IMR-90 (cell line): ENCODE results near the gene ARMH3. TPM values are rescaled to one million over a fixed set of nuclear protein-coding genes. Genes with fewer than 3 reads are reported as not detected.

ENCODE experiments used
- ATAC-seq: fragments of 200-7000 bp; cut with Tn5 transposase; 2 replicates; pipeline ENCODE4 v1.9.1; 2020; ENCODE audit warnings: low read depth, mild to moderate bottlenecking, moderate library complexity
- BruUV-seq: library from RNA; stranded (reverse); fragments of 400-500 nt; replicated peaks from 2 replicates; lab custom pipeline; 2021; lab: Mats Ljungman, UMichigan
- CTCF ChIA-PET: fragments of 300-600 bp; formaldehyde crosslinking; extraction: SDS; loops from one replicate; lab custom pipeline; 2021; ENCODE audit warnings: antibody characterized with exemption; lab: Yijun Ruan, JAX
- POLR2A ChIA-PET: fragments of 300-600 bp; sonication (Branson Sonifier 250); formaldehyde crosslinking; loops from one replicate; lab custom pipeline; 2022; ENCODE audit warnings: antibody characterized with exemption; ENCODE audit not compliant: unreplicated experiment; lab: Charles Lee
- DNase-seq: peaks from one replicate; pipeline ENCODE4 v3.0.0; 2013
- H2AFZ ChIP-seq: replicated peaks from 2 replicates; pipeline ENCODE3; 2013; ENCODE audit warnings: low read length, mild to moderate bottlenecking; ENCODE audit not compliant: poor library complexity
- H2AK5ac ChIP-seq: 2 replicates; pipeline ENCODE4 v1.6.1; 2013; ENCODE audit warnings: low read depth, low read length, inconsistent platforms
- H2AK9ac ChIP-seq: replicated peaks from 2 replicates; pipeline ENCODE3; 2013; ENCODE audit warnings: mild to moderate bottlenecking, low read depth, low read length, moderate library complexity; ENCODE audit not compliant: poor library complexity
- H2BK120ac ChIP-seq: 2 replicates; pipeline ENCODE4 v1.6.1; 2013; ENCODE audit warnings: low read depth, low read length, inconsistent platforms
- H2BK15ac ChIP-seq: 3 replicates; pipeline ENCODE4 v1.6.1; 2013; ENCODE audit warnings: low read depth, low read length, inconsistent platforms
- H2BK20ac ChIP-seq: 2 replicates; pipeline ENCODE4 v1.6.1; 2013; ENCODE audit warnings: low read depth, mild to moderate bottlenecking, inconsistent platforms, low read length, moderate library complexity
- H2BK5ac ChIP-seq: 2 replicates; pipeline ENCODE4 v1.6.1; 2013; ENCODE audit warnings: mild to moderate bottlenecking, low read depth, low read length, inconsistent platforms; ENCODE audit not compliant: poor library complexity, severe bottlenecking
- H3K14ac ChIP-seq: replicated peaks from 2 replicates; pipeline ENCODE4 v1.6.1; 2013; ENCODE audit warnings: low read depth, low read length, inconsistent platforms
- H3K18ac ChIP-seq: 2 replicates; pipeline ENCODE4 v1.6.1; 2013; ENCODE audit warnings: low read depth, low read length, control low read depth
- H3K23ac ChIP-seq: 2 replicates; pipeline ENCODE4 v1.6.1; 2013; ENCODE audit warnings: low read depth, low read length, inconsistent platforms
- H3K27ac ChIP-seq: 2 replicates; pipeline ENCODE4 v1.5.1; 2013; ENCODE audit warnings: mild to moderate bottlenecking, control low read depth, low read length; ENCODE audit not compliant: insufficient read depth
- H3K27me3 ChIP-seq: 2 replicates; pipeline ENCODE4 v1.6.1; 2013; ENCODE audit warnings: low read length; ENCODE audit not compliant: control insufficient read depth, insufficient read depth
- H3K36me3 ChIP-seq: 2 replicates; pipeline ENCODE4 v1.6.1; 2013; ENCODE audit warnings: low read length, mixed read lengths; ENCODE audit not compliant: control insufficient read depth, insufficient read depth
- H3K4ac ChIP-seq: 2 replicates; pipeline ENCODE4 v1.6.1; 2013; ENCODE audit warnings: low read depth, low read length, inconsistent platforms
- H3K4me1 ChIP-seq: 2 replicates; pipeline ENCODE4 v1.6.1; 2013; ENCODE audit warnings: low read length, mixed read lengths; ENCODE audit not compliant: control insufficient read depth, insufficient read depth
- H3K4me2 ChIP-seq: 2 replicates; pipeline ENCODE4 v1.6.1; 2013; ENCODE audit warnings: low read depth, mild to moderate bottlenecking, control low read depth, low read length, moderate library complexity
- H3K4me3 ChIP-seq: 2 replicates; pipeline ENCODE4 v1.5.1; 2013; ENCODE audit warnings: low read depth, mild to moderate bottlenecking, control low read depth, low read length, moderate library complexity; ENCODE audit not compliant: insufficient read depth
- H3K56ac ChIP-seq: 2 replicates; pipeline ENCODE4 v1.6.1; 2013; ENCODE audit warnings: low read length, inconsistent platforms; ENCODE audit not compliant: insufficient read depth; ENCODE audit errors: extremely low read depth
- H3K79me1 ChIP-seq, 2 experiments: 2 replicates each; pipeline ENCODE4 v1.6.1; 2013; ENCODE audit warnings: low read length in 2 of 2, inconsistent platforms in 1 of 2, low read depth in 1 of 2
- H3K9ac ChIP-seq: 2 replicates; pipeline ENCODE4 v1.6.1; 2013; ENCODE audit warnings: low read depth, low read length, control low read depth
- H3K9me1 ChIP-seq: 2 replicates; pipeline ENCODE4 v1.6.1; 2013; ENCODE audit warnings: low read length, inconsistent platforms; ENCODE audit not compliant: insufficient read depth
- H3K9me3 ChIP-seq: 2 replicates; pipeline ENCODE4 v1.6.1; 2013; ENCODE audit warnings: low read length; ENCODE audit not compliant: control insufficient read depth, insufficient read depth
- H4K20me1 ChIP-seq: 2 replicates; pipeline ENCODE4 v1.6.1; 2013; ENCODE audit warnings: low read length, inconsistent platforms; ENCODE audit not compliant: insufficient read depth
- H4K5ac ChIP-seq: 2 replicates; pipeline ENCODE4 v1.6.1; 2013; ENCODE audit warnings: mild to moderate bottlenecking, low read depth, low read length, control low read depth
- H4K8ac ChIP-seq, 2 experiments: 2 replicates each; pipeline ENCODE4 v1.6.1; 2013; ENCODE audit warnings: low read depth in 2 of 2, low read length in 2 of 2, control low read depth in 1 of 2, inconsistent platforms in 1 of 2
- H4K91ac ChIP-seq: 2 replicates; pipeline ENCODE4 v1.6.1; 2013; ENCODE audit warnings: low read depth, low read length, inconsistent platforms; ENCODE audit not compliant: insufficient read depth
- BHLHE40 ChIP-seq: fragments of 150-350 bp; IDR thresholded peaks from 2 replicates; pipeline ENCODE4 v1.6.1; 2016; ENCODE audit warnings: mild to moderate bottlenecking, low read depth, low read length
- CEBPB ChIP-seq: IDR thresholded peaks from 2 replicates; pipeline ENCODE4 v1.6.1; 2012; ENCODE audit warnings: low read depth, low read length, improper control_type of control experiment
- CHD1 ChIP-seq: IDR thresholded peaks from 2 replicates; pipeline ENCODE4 v1.6.1; 2012; ENCODE audit warnings: low read depth, low read length, improper control_type of control experiment
- CTCF ChIP-seq: conservative IDR thresholded peaks from 2 replicates; pipeline ENCODE4 v1.5.1; 2012; ENCODE audit warnings: mild to moderate bottlenecking, low read depth, low read length, improper control_type of control experiment
- FOS ChIP-seq: fragments of 150-350 bp; IDR thresholded peaks from 2 replicates; pipeline ENCODE4 v1.6.1; 2016; ENCODE audit warnings: low read depth, low read length
- MAFK ChIP-seq: IDR thresholded peaks from 2 replicates; pipeline ENCODE4 v1.6.1; 2012; ENCODE audit warnings: low read depth, low read length, improper control_type of control experiment
- MAZ ChIP-seq: IDR thresholded peaks from 2 replicates; pipeline ENCODE4 v1.6.1; 2012; ENCODE audit warnings: low read depth, mild to moderate bottlenecking, low read length, improper control_type of control experiment, moderate library complexity, borderline replicate concordance
- MXI1 ChIP-seq: IDR thresholded peaks from 2 replicates; pipeline ENCODE4 v1.6.1; 2012; ENCODE audit warnings: low read depth, mild to moderate bottlenecking, low read length, moderate library complexity, borderline replicate concordance
- NFE2L2 ChIP-seq: fragments of 150-350 bp; IDR thresholded peaks from 2 replicates; pipeline ENCODE4 v1.6.1; 2016; ENCODE audit warnings: low read depth, mild to moderate bottlenecking, low read length
- POLR2A ChIP-seq: IDR thresholded peaks from 2 replicates; pipeline ENCODE4 v1.6.1; 2012; ENCODE audit warnings: mild to moderate bottlenecking, low read depth, low read length
- RAD21 ChIP-seq: IDR thresholded peaks from 2 replicates; pipeline ENCODE4 v1.6.1; 2012; ENCODE audit warnings: low read length, improper control_type of control experiment
- RCOR1 ChIP-seq: IDR thresholded peaks from 2 replicates; pipeline ENCODE4 v1.6.1; 2012; ENCODE audit warnings: mild to moderate bottlenecking, low read length, improper control_type of control experiment; ENCODE audit not compliant: insufficient replicate concordance
- RFX5 ChIP-seq: IDR thresholded peaks from 2 replicates; pipeline ENCODE4 v1.8.0; 2012; ENCODE audit warnings: low read depth, mild to moderate bottlenecking, low read length, moderate library complexity
- SMC3 ChIP-seq: fragments of 150-350 bp; IDR thresholded peaks from 2 replicates; pipeline ENCODE4 v1.6.1; 2016; ENCODE audit warnings: low read depth, mild to moderate bottlenecking, antibody characterized with exemption, low read length, moderate library complexity
- USF2 ChIP-seq: fragments of 150-350 bp; IDR thresholded peaks from 2 replicates; pipeline ENCODE4 v1.6.1; 2017; ENCODE audit warnings: mild to moderate bottlenecking, antibody characterized with exemption, low read length, low read depth
- WGBS, 2 experiments: methylation state at CpG; one replicate each; pipeline versions ENCODE4 v1.1.5 to v1.1.7; 2013; ENCODE audit warnings: missing lambda C conversion rate in 2 of 2; ENCODE audit not compliant: insufficient read length in 1 of 2; ENCODE audit errors: extremely low coverage in 2 of 2; 5-methylcytosine and 5-hydroxymethylcytosine counted together
- dilution Hi-C: fragments of 300-500 bp; cut with HindIII; formaldehyde crosslinking; loops from one replicate; pipeline ENCODE4 v1.14.3; 2018; ENCODE audit warnings: low sequenced_read_pairs; ENCODE audit not compliant: unreplicated experiment
- in situ Hi-C: fragments of 300-500 bp; cut with MboI; formaldehyde crosslinking; loops from 3 replicates; pipeline ENCODE4 v1.14.3; 2019; ENCODE audit warnings: low sequenced_read_pairs, inconsistent platforms, mixed read lengths
- intact Hi-C: fragments of 100-400 bp; cut with micrococcal nuclease; formaldehyde crosslinking; loops from 2 replicates; pipeline ENCODE4 v1.10.0; 2022
- polyA plus RNA-seq, 3 experiments: library from polyadenylated mRNA; depleted of rRNA; stranded (reverse); fragments of >200 nt; gene quantifications; 2 replicates each; pipeline ENCODE4 v1.2.3, GENCODE V29; 2012; ENCODE audit warnings: low replicate concordance in 1 of 3
- total RNA-seq: library from RNA; depleted of rRNA; stranded (reverse); fragments of >200 nt; gene quantifications from 2 replicates; pipeline ENCODE4 v1.2.3, GENCODE V29; 2012

Gene ARMH3
- total and polyA plus RNA-seq, 2 of the 4 experiments (the other 2 are of a cell fraction) = 12.1 to 13.1 TPM

GRCh38 chr10:101817337-101818118, 238.4 kb downstream of the ARMH3 start:
- no peak overlapping the region for H2BK15ac ChIP-seq
- no peaks in the 10 kb centered on the region for H3K27me3 ChIP-seq
- no peak overlapping the region for H2BK20ac ChIP-seq
- peaks cover 56% of the 10 kb centered on the region for H4K20me1 ChIP-seq
- no peaks in the 10 kb centered on the region for H3K9me3 ChIP-seq
- POLR2A ChIA-PET = interaction anchor here (0.7 kb wide), 2 partner anchors 229 to 1634 kb away, joined by 3 to 8 read pairs; partner anchors contain the start of genes DPCD and POLL
- in situ Hi-C loops (loop anchor here (25.0 kb wide), 1 partner anchor 880 kb away; no protein-coding TSS in a partner anchor), dilution Hi-C loops (no loop called here), intact Hi-C loops (no loop called here)
- H3K9me1 ChIP-seq = peaks cover 10% of the 10 kb centered on the region; the same call in 1 of the 2 replicates
- peak overlapping the region; percentile 90 for H3K4me2 ChIP-seq
- peak overlapping the region; percentile 97 for H3K4ac ChIP-seq
- peak overlapping the region; percentile 65 for H3K56ac ChIP-seq
- H2AK9ac ChIP-seq = peak overlapping the region; percentile 100
- H4K91ac ChIP-seq = peak overlapping the region; percentile 97; the same call in 1 of the 2 replicates
- H2AFZ ChIP-seq = peak overlapping the region; percentile 78
- peaks cover 2% of the 10 kb centered on the region for H3K36me3 ChIP-seq
- peak overlapping the region; percentile 64 for H3K23ac ChIP-seq
- peak overlapping the region; percentile 38; the same call in 1 of the 2 replicates for H4K5ac ChIP-seq
- WGBS, 2 experiments = 2% methylated on average over 15 of the region's 44 CpGs; no CpG with 5 or more reads in 1 of the 2 experiments
- no TSS peak for BruUV-seq
- peak overlapping the region; percentile 70 for H3K4me3 ChIP-seq
- H3K14ac ChIP-seq = peak overlapping the region; percentile 89
- H3K18ac ChIP-seq = no peak overlapping the region; the same call in 1 of the 2 replicates
- H3K79me1 ChIP-seq = peaks cover 0 to 18% of the 10 kb centered on the region in 2 experiments; a peak in 3 of 4 replicates
- H4K8ac ChIP-seq = peak overlapping the region; percentile 18 to 49; a peak in 1 of 4 replicates
- H3K27ac ChIP-seq = peak overlapping the region; percentile 90
- no peak overlapping the region for H2BK120ac ChIP-seq
- CTCF ChIA-PET = no interaction called here
- ATAC-seq = peak; percentile 38
- peak overlapping the region; percentile 83 for H2BK5ac ChIP-seq
- H3K4me1 ChIP-seq = peaks cover 6% of the 10 kb centered on the region
- DNase-seq = peak; percentile 95
- peak overlapping the region; percentile 21 for H2AK5ac ChIP-seq
- H3K9ac ChIP-seq = peak overlapping the region; percentile 95
- TF ChIP-seq MAZ = peak; percentile 79; the same call in 1 of the 2 replicates
- no peak for TF ChIP-seq RFX5
- TF ChIP-seq CHD1 = no peak
- peak; percentile 63; the same call in 1 of the 2 replicates for TF ChIP-seq MXI1
- TF ChIP-seq FOS = no peak
- no peak for TF ChIP-seq USF2
- TF ChIP-seq CEBPB = no peak
- no peak for TF ChIP-seq CTCF
- TF ChIP-seq RCOR1 = no peak
- peak; percentile 37; the same call in 1 of the 2 replicates for TF ChIP-seq POLR2A
- TF ChIP-seq RAD21 = no peak
- TF ChIP-seq BHLHE40 = no peak
- TF ChIP-seq SMC3 = no peak
- TF ChIP-seq MAFK = no peak
- no peak for TF ChIP-seq NFE2L2
